Upper lobe of left lung (tissue), 4 donors: ENCODE results near the gene ZNF782.
A peak's percentile ranks its signal among the peaks of the same experiment; 100 is the strongest.

Experiments used
- CTCF ChIP-seq, 6 experiments: fragments of 450-650 bp in 4 of 6; fragments of 200-600 bp in 2 of 6; sonication (generic) in 2 of 6; IDR thresholded peaks; one replicate each; pipeline ENCODE4 v1.5.1; 2016 to 2019; ENCODE audit warnings: antibody characterized with exemption in 6 of 6
- POLR2A ChIP-seq, 4 donors: fragments of 450-650 bp; IDR thresholded peaks; one replicate each; pipeline ENCODE4 v1.5.1; 2016 to 2017; ENCODE audit warnings: antibody characterized with exemption in 4 of 4, mild to moderate bottlenecking in 2 of 4
- POLR2AphosphoS5 ChIP-seq, 2 donors: sonication (generic); formaldehyde crosslinking; IDR thresholded peaks; one replicate each; pipeline ENCODE4 v1.5.1; 2017; ENCODE audit warnings: antibody characterized with exemption in 2 of 2

- peak in 2 of 6 experiments; percentile 19 to 26 for TF ChIP-seq CTCF (IDR thresholded peaks at IDR 0.05)
- TF ChIP-seq POLR2AphosphoS5 (IDR thresholded peaks at IDR 0.05) = no peak
- TF ChIP-seq POLR2A (IDR thresholded peaks at IDR 0.05) = no peak
Measured at GRCh38 chr9:96875461-96876142, 21.3 kb upstream of the ZNF782 start.
